DLD1 (cell line): ENCODE measurements around the gene CCDC137.
"Not testable (repeated sequence)": the region's sequence is repeated elsewhere in the genome, so short reads cannot be mapped to it uniquely, and the experiment has no call there.

ENCODE experiments used
- in situ Hi-C: cut with HindIII; loops from 2 replicates; pipeline ENCODE4 v1.10.0; 2017; ENCODE audit warnings: low sequenced_read_pairs

The CCDC137 gene

DNA sequence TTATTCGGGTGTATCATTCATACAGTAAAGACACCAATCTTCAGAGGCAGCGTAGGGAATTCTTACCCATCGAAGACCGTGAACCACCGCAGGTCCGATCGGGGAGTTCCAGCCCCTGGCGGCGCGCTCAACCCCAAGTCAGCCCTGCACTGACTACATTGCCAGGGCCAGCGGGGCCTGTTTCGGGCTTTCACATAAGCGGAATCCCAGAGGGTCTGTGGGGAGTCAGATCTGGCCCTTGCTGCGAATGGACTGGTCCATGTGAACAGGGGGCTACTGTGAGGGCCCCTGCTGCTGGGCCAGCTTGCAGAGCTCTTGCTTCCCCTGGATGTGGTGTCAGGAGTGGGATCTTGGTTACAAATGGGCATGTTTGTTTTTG lies 17.8 kb upstream of the CCDC137 start:
- in situ Hi-C loops, result no loop called here

DNA sequence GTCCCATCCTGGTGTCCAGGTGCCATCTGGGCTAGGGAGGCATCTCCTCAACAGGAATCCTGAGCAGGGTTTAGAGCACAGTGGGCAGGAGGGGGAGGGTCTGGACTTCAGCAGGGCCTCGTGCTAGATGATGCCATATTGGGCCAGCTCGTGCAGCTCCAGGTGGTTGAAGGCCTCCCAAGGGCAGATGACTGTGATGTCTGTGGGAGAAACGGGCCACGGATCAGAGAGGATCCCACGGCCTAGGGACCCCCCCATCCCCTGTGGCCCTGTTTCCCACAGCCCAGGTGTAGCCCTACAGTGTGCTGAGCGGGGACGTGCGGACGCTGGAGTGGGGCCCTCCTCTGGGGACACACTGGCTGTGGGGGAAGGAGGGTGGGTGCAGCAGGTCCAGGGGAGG lies 15.6 kb upstream of the CCDC137 start:
- in situ Hi-C loops, result no loop called here

DNA sequence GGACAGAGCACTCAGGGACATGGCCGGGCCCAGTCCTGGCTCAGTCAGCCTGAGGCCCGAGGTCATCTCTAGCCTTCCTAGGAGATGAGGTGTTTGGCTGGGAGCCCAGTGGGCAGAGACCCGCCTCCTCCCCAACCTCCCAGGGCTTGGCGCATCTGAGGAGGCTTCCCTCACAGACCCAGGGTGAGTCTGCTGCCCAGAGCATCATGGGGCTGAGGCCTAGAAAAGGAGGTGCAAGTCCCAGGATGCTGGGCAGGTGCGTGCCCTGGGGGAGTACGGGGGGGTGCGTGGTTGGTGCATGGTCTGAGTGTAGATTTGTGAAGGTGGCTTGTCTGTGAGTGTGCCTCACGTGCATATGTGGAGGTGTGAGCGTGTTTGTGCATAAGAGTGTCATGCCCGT lies 14.8 kb upstream of the CCDC137 start:
- in situ Hi-C loops, result no loop called here

DNA sequence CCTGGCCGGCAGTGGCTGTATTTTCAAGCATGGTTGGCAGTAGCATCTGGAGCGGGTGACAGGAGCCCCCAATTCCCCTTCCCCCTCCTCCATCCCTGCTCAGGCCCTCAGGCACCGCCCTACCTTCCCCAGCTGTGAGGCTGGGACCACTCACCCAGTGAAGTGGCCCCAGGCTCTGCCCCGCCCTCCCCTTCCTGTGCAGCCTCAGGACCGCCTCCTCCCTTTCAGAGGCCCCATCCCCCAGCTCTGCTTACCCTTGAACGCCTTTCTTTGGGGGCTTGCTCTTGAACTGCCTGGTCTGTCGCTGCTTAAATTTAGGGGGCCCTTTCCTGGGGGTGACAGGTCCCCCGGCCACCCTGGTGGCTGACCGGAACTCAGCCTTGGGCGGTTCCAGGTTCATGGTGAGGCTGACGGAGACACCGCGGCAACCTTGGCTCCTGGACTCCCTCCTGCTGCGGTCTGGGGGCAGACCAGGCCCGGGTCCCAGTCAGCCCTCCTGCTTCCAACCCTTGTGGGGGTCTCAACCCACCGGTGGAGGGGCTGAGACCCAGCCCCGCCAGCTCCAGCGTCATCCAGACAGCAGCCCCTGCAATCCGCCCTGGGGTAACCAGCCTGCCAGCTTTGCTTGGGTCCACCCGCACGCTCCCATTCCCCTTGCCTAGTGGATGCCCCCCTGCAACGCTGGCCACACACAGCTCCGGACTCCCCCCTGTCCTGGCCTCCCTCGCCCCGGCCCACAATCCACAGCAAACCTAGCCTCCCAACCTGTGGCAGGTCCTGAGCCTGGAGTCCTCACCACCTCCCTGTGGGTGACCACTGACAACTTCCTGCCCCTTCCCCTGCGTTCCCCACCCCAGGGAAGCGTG lies 13.4 kb upstream of the CCDC137 start:
- in situ Hi-C loops, result no loop called here

DNA sequence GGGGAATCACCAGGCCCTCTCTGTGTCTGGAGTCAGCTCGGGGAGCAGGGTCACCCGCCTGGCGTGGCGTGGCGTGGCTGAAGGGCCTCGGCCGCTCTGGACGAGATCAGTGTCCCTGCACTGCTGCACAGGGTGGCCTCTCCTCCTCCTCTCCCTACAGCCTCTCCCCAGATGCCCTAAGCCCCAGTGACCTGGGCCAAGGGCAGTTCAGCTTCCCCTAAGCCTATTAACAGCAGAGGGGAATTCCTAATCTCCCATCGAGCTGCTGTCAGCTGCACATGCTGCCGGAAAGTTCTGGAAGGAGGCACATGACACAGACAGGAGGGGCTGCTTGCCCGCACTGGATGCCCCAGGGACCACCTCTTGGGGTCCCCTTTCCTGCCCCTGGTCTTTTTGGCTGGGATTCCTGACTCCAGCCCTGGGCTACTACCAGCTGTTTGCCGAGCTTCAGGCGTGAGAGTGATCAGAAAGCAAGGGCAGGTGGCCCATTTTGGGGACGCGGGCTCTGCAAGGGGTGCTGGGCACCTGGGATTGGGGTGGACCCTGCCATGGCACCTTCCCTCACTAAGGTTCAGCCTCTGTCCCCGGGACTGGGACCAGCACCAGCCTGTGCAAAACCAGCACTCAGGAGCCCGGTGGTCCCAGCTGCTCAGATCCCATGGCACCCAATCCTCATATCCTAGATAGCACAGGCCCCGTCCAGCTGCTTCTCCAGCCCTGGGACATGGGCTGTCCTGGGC lies 11.0 kb upstream of the CCDC137 start:
- in situ Hi-C loops, result no loop called here

DNA sequence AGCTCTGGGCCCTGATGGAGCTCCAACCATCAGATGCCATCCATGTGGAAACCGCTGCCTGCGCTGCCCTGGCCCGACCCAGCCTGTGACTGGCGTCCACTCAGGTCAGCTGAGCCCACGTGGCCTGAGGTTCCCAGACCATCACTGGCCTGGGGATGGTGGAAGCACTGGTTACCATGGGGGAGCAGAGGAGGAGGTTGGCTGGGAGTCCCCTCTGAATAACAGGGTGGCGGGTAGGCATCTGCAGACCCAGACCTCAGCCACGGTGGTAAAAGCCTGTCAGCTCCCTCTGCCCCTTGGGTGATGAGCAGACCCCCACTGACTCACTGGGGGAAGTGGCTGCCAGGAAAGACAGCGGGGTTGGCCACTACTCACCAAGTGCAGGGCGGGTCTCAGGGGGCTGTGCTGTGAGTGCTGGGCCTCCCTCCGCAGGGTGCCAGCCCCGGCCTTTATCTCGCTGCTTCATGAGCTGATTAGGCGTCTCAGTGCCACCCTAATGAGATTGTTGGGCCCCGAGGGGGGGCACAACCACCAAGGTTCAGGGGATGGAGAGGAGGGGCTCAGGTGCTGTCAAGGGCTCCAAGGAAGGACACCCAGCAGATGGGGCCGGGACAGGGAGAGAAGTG lies 10.3 kb upstream of the CCDC137 start, which contains the start of gene PDE6G:
PDE6G (minus strand) TSS at position 425 of the 626 bp plus-strand sequence. CDS start 3,237 bp downstream, outside the sequence.
- in situ Hi-C loops, result no loop called here

DNA sequence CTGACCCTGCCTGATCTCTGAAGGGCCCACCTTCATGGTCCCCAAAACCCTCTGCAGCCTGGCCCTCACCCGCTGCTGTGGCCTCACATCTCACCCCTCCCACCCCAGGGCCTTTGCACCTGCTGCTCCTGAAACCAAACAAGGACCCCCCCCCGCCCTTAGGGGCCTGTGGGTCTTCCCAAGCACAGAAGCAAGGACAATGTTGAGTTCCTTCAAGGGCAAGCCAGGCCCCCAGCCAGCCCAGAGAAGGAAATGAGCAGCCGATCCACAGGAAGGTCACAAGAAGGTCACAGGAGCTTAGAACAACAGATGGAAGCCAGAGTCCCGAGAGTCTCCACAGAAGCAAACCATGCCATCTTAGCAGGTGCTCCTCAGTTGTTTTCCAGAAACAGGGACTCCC lies 9.7 kb upstream of the CCDC137 start:
- in situ Hi-C loops, result no loop called here

DNA sequence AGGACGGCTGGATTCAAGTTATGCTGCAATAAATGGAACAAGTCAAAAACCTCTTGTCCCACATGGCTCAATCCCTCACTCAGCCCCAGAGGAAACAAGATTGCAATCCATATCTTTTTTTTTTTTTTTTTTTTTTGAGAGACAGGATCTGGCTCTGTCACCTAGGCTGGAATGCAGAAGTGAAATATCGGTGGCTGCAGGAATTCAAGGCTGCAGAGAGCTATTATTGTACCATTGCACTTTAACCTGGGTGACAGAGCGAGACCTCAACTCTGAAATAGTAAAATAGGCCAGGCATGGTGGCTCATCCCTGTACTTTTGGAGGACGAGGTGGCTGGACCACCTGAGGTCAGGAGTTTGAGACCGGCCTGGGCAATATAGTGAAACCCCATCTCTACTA lies 7.5 kb upstream of the CCDC137 start:
- in situ Hi-C loops, result no loop called here

DNA sequence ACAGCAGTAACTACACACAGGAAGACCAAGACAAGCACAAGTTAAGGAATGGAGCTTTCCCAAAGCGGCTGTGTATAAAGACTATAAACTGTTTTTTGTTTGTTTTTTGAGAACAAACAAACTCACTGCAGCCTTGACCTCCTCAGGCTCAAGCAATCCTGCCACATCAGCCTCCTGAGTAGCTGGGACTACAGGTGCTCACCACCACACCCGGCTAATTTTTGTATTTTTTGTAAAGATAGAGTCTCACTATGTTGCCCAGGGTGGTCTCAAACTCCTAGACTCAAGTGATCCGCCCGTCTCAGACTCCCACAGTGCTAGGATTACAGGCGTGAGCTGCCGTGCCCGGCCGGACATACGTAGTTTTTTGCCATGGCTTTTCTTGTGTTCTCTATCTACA lies 6.1 kb upstream of the CCDC137 start:
- in situ Hi-C loops, result no loop called here

DNA sequence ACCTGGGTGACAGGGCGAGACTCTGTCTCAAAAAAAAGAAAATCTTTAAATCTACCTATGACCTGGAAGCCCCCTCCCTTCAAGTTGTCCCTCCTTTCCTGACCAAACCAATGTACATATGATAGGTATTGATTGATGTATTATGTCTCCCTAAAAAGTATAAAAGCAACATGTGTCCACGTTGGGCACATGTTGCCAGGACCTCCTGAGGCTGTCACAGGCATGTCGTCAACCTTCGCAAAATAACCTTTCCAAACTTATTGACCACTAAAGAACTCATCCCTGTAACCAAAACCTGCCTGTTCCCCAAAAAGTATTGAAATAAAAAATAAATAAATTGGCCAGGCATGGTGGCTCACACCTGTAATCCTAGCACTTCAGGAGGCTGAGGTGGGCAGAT lies 4.5 kb upstream of the CCDC137 start:
- in situ Hi-C loops, result no loop called here

DNA sequence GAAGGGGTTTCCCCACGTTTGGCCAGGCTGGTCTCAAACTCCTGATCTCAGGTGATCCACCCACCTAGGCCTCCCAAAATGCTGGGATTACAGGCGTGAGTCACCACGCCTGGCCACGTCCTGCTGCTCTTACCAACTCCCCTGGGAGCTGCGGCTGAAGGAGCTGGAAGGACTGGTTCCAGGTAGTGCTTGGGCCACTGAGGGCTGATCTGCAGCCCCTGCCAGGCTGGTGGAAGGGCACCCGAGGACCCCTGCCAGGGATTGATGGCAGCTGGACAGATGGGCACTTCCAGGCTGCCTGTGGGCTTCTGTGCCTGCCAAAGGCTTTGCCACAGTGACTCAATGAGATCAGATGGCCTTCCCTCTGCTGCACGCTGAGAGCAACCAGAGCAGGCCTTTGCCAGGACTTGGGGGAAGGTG lies 2.5 kb upstream of the CCDC137 start:
- in situ Hi-C loops, result no loop called here

DNA sequence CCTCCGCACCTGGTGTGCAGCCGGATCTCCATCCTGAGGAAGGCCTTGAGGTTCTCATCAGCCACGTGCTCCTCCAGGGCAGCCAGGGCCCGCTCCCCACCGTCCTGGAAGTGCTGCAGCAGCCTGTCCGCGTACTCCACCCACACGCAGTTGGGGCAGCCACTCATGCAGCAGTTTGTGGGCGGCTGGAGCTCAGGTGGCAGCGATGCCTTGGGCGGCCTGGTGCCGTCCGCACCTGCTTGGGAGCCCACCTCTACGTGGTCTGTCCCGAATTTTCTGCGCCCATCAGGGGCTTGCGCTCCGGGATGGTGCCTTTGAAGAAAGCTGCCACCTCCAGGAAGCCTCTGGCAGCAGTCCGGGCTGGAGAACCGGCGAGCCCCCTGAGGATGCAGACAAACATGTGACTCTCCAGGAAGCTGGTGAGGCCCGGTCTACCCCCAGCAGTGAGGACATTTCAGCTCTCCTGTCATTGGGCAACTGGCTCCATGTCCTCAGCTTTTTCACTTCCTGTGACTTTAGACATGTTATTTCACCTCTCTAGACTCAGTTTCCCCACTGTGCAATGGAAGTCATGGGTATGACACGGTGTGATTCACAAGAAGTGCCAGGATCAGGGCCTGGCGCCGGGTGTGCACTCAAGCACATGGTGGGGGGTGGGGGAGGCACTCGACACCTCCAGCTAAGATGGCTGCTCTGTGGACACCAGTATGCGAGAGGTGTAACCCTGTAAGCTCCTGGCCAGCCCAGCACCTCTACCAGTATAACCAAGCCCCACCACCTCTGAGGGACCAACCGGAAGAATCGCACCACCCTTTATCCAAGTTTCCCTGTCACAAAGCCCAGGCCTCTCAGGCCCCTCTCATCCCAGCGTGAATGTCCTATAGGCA lies 1.1 kb upstream of the CCDC137 start:
- in situ Hi-C loops, result no loop called here

DNA sequence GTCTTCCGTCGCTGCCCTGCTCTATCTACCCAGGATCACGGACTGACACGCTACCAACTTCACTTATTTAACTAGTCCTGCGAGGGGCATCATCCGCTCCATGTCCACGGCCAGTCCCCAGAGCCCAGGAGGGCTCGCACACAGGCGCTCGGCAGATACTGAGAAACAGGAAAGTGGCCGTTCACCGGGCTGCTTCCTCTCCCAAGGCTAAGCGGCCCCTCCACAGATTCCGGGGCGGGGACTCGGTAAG lies 520 bp upstream of the CCDC137 start:
- in situ Hi-C loops, result no loop called here

DNA sequence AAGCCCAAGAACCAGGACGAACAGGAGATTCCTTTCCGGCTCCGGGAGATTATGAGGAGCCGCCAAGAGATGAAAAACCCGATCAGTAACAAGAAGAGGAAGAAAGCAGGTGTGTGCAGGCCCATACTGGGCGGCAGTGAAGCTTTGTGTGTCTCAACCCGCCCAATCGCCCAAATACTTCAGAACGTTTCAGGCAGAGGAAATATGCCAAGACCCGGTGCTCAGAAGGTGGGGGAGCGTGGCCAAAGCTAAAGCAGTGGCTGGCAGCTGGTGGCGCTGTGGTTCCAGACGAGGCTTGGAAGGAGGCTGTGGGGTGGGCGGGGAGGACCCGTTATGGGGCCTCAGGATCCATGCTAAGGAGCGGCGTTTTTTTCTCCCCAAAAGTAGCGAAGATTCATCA lies 1.2 kb downstream of the CCDC137 start:
- in situ Hi-C loops, result no loop called here

DNA sequence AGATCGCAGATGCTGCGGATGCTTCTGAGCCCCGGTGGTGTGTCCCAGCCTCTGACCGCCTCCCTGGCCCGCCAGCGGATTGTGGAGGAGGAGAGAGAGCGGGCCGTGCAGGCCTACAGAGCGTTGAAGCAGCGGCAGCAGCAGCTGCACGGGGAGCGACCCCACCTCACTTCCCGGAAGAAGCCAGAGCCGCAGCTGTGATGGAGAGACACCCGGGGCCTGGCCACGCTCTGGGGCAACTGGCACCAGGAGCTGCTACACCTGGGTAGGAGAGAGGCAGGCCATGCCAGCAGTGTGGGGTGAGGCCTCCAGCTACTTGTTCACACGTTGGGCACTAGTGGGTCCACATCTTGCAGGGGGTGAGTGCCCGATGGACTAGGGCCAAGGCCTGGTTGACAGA lies 6.0 kb downstream of the CCDC137 start:
- in situ Hi-C loops, result no loop called here

DNA sequence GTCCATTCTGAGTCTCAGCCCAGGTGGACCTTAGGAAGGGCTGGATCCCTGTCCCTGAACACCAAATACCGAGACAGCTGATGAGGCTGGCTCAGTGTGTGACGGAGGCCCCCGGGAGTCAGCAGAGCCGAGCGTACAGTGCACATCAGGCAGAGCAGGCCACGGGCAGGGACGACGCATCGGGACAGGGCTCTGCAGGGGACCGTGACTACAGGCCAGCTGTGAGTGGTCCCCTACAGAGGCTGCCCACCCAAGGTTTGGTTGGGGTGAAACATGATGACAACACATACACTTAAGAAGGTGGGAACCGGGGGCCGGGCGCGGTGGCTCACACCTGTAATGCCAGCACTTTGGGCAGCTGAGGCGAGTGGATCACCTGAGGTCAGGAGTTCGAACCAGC lies 6.4 kb downstream of the CCDC137 start:
- in situ Hi-C loops, result no loop called here

DNA sequence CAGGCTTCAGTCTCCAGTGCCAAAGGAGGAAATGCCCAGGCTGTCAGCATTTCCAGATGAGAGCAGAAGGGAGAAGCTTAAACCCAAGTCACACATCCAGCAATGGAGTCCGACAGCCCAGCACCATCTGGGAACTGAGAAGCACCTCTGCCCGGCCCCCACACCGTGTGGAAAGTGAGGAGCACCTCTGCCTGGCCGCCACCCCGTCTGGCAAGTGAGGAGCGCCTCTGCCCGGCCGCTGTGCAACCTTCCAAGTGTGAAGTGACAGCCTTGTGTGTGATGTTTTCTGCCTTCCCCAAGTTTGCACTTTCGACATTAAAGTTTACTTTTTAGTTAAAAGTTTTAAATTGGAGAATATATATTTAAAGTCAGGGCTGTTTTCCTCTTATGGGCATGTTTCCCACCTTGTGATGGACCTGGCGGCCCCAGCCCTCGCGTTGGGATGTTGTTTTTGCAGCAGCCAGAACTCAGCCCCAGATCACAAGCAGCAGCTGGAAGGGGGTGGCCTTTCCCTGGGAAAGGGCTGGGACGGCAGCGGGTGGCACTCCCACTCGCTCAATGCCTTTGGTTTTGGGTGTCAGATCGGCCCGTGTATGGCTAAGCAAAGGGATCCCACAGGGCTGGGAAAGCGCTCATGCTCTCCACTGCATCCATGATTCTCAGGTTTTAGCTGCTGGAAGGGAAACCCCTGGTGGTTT lies 7.2 kb downstream of the CCDC137 start:
- in situ Hi-C loops, result no loop called here

DNA sequence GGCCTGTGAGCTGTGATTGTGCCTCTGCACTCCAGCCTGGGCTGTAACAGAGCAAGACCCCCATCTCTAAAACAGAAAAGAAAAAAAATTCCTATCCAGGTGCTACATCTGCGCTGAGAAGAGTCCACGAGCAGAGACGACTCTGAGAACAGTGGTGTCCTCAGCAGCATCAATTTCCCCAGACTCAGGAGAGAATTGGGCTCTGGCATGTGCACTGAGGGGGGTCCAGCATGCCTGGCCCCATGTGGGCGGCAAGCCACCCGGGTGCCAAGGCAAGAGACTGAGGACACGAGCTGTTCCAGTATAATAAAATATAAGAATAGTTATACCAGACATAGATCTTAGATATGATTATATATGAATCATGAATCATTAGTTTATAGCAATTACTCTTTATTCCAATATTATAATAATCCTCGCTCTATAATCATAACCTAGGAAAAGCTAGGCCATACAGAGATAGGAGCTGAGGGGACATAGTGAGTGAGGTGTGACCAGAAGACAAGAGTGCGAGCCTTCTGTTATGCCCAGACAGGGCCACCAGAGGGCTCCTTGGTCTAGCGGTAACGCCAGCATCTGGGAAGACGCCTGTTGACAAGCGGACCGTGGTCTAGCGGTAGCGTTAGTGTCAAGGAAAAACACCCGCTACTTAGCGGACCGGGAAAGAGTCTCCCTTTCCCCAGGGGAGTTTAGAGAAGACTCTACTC lies 9.1 kb downstream of the CCDC137 start:
- in situ Hi-C loops, result not testable (repeated sequence)

DNA sequence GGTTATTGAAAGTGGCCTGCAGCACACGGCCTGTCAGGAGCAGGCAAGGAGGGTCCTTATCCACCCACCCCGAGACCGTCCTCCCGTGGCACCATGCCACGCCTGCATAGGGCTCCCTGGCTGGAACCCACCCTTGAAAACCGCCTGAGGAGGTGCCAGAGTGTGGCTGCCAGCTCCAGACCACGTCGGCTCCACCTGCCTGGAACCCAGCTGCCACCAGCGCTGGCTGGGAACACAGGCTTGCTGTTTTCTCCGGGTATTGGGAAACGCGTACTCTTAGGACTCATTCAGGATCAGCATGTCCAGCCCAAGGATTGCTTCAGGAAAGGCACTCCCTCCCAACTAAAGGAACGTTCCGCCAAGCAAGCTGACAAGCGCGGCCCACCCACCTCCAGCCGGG lies 10.4 kb downstream of the CCDC137 start:
- in situ Hi-C loops, result no loop called here

DNA sequence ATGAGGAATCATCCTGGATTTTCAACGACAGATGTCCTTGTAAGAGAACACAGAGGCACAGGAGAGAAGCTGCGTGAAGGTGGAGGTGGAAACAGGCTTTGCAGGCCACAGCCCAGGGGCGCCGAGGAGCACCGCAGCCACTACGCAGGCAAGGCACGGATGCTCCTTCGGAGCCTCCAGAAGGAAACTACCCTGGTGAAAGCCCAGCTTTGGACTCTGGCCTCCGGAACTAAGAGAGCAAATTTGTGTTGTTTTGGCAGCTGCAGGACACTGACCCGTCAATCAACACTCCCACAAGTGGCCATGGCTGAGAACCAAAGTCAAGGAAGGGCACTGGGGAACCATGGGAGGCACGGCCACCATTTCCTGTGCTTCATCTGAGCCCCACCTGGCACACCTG lies 13.6 kb downstream of the CCDC137 start:
- in situ Hi-C loops, result no loop called here
